ENCODE measurements around the gene SLC5A3.

DNA sequence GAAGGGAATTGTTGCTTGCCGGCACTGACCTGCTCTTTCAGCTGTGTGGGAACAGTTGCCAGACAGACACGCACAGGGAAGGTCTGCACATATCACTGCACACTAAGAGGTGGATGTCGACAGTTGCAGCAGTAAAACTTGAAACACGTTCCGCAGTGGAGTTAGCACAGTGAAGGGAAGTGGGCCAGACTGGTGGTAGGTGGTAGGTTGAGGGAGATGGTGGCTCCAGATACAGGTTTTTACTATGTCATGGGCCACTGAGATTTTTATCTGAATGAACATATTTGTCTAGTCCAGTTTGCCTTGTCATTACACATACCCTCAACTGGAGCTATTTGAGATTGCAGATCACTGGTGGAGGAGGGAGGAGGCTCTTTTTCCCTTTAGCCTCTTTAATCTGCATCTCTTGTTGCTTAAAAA lies 13.5 kb downstream of the SLC5A3 start:
- TF ChIP-seq GATA2 (IDR thresholded peaks at IDR 0.05; ENCODE audit: low read depth, low read length) (no peak; the same call in 1 of the 2 replicates), GATA3 (IDR thresholded peaks at IDR 0.05; ENCODE audit: low read depth, low read length) (no peak)
